Panc1 (cell line): Measurements from ENCODE around the gene SUPT5H. TPM values are rescaled to one million over a fixed set of nuclear protein-coding genes. Genes with fewer than 3 reads are reported as not detected.

ENCODE experiments used
- ATAC-seq: fragments of 200-7000 bp; cut with Tn5 transposase; 2 replicates; pipeline ENCODE4 v1.9.1; 2020; ENCODE audit warnings: mild to moderate bottlenecking, moderate library complexity
- BruUV-seq: library from RNA; stranded (reverse); fragments of 400-500 nt; replicated peaks from 2 replicates; lab custom pipeline; 2021; lab: Mats Ljungman, UMichigan
- CTCF ChIA-PET: fragments of 300-600 bp; sonication (Branson Sonifier 250); formaldehyde crosslinking; loops from one replicate; lab custom pipeline; 2022; ENCODE audit warnings: antibody characterized with exemption; lab: Charles Lee
- POLR2A ChIA-PET: fragments of 300-600 bp; sonication (Branson Sonifier 250); formaldehyde crosslinking; loops from one replicate; lab custom pipeline; 2022; ENCODE audit warnings: antibody characterized with exemption; lab: Charles Lee
- DNase-seq: peaks from one replicate; pipeline ENCODE4 v3.0.0-alpha.2; 2010; ENCODE audit warnings: low read depth, low spot score
- H3K27ac ChIP-seq: 2 replicates; pipeline ENCODE4 v1.5.1; 2011; ENCODE audit warnings: mild to moderate bottlenecking, low read length, inconsistent platforms
- H3K27me3 ChIP-seq: fragments of 200-500 bp; sonication (Bioruptor generic); 2 replicates; pipeline ENCODE4 v1.6.0; 2014; ENCODE audit warnings: low read length, inconsistent platforms; ENCODE audit not compliant: control insufficient read depth, insufficient read depth
- H3K36me3 ChIP-seq: fragments of 200-500 bp; sonication (Bioruptor generic); 2 replicates; pipeline ENCODE4 v1.5.1; 2014; ENCODE audit warnings: inconsistent platforms, mild to moderate bottlenecking, low read length, moderate library complexity; ENCODE audit not compliant: control insufficient read depth, insufficient read depth
- H3K4me1 ChIP-seq: 2 replicates; pipeline ENCODE4 v1.5.1; 2011; ENCODE audit warnings: inconsistent platforms, mild to moderate bottlenecking, low read length, moderate library complexity; ENCODE audit not compliant: control insufficient read depth, insufficient read depth
- H3K4me3 ChIP-seq, 2 experiments: 2 replicates each; pipeline ENCODE4 v1.5.1; 2011 to 2012; ENCODE audit warnings: low read depth in 2 of 2, low read length in 2 of 2, mild to moderate bottlenecking in 2 of 2, inconsistent platforms in 1 of 2, moderate library complexity in 1 of 2
- H3K9me3 ChIP-seq: fragments of 200-500 bp; sonication (Bioruptor generic); 2 replicates; pipeline ENCODE4 v1.5.1; 2014; ENCODE audit warnings: low read depth, mild to moderate bottlenecking, inconsistent platforms, low read length, moderate library complexity; ENCODE audit not compliant: control insufficient read depth, insufficient read depth
- POLR2AphosphoS5 ChIP-seq: IDR thresholded peaks from 2 replicates; pipeline ENCODE4 v1.6.1; 2012; ENCODE audit warnings: mild to moderate bottlenecking, low read depth, low read length, moderate library complexity
- SIN3A ChIP-seq: IDR thresholded peaks from 2 replicates; pipeline ENCODE4 v1.6.1; 2012; ENCODE audit warnings: low read depth, mild to moderate bottlenecking, low read length, moderate library complexity, borderline replicate concordance; ENCODE audit not compliant: insufficient read depth
- TCF7L2 ChIP-seq: IDR thresholded peaks from 2 replicates; pipeline ENCODE4 v1.6.1; 2011; ENCODE audit warnings: mild to moderate bottlenecking, low read depth, low read length, inconsistent platforms
- in situ Hi-C: cut with HindIII; loops from 2 replicates; pipeline ENCODE4 v1.10.0; 2016; ENCODE audit warnings: low sequenced_read_pairs, low pct_unique_long_range_greater_than_20kb
- intact Hi-C: fragments of 100-400 bp; cut with micrococcal nuclease; formaldehyde crosslinking; loops from one replicate; pipeline ENCODE4 v1.10.0; 2022; ENCODE audit not compliant: unreplicated experiment
- total RNA-seq: library from RNA; stranded (reverse); gene quantifications from one replicate; pipeline ENCODE4 v1.2.1, GENCODE V29; 2021; ENCODE audit not compliant: unreplicated experiment
- TF ChIP-seq, protein P1 (sequence below), 2 experiments: IDR thresholded peaks; 2 replicates each; pipeline ENCODE4 v1.6.1; 2011 to 2012; ENCODE audit warnings: low read depth in 2 of 2, control low read depth in 1 of 2, low read length in 1 of 2, mild to moderate bottlenecking in 1 of 2, moderate library complexity in 1 of 2; ENCODE audit not compliant: insufficient read depth in 1 of 2
- TF ChIP-seq, protein P2 (sequence below): fragments of 450-650 bp; IDR thresholded peaks from 2 replicates; pipeline ENCODE4 v1.5.1; 2017; ENCODE audit warnings: mild to moderate bottlenecking

SUPT5H gene
- total RNA-seq, 1 experiment from 2014 or later: 1,614 TPM

DNA sequence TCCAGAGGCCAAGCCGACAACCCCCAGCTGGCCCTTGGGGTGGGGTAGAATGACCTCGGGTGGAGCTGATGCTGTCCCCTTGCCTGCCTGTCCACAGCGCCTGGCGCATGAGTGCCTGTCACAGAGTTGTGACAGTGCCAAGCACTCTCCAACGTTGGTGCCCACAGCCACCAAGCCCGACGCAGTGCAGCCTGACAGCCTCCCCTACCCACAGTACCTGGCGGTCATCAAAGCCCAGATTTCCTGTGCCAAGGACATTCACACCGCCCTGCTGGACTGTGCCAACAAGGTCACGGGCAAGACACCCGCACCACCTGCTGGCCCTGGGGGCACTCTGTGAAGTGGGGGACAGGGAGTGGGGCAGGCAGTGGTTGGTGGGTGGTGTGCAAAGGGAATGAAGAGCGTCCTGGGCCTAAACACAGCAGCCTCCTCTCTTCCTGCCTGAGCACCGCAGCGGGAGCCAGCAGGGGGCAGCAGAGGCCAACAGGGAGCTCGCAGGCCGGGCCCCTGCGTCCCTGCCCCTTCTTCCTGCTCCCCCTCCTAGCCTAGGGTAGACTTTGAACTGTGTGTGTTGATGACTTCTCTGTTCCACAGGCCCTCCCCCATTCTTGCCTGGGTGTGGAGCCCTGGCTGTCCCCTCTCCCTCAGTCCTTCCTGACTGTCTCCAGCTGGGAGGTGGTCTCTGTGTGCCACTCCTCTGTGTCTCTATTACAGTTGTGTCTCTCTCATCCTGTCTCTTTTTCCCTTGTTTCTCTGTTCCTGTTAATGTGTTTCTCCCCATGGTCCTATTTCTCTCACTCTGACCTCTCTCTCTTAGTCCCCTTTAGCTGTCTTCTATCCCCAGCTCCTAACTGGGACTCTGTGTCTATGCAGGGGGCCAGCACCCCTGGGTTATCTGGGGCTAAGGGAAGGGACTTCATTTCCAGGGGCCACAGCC is 47.8 kb upstream of the SUPT5H start:
- H3K36me3 ChIP-seq: peaks cover 15% of the 10 kb centered on the region
- in situ Hi-C loops: loop anchor here (5.0 to 10.0 kb wide), 3 partner anchors 95 to 873 kb away; no protein-coding TSS in a partner anchor
- peak; percentile 100 for DNase-seq
- ChIA-PET CTCF (interaction anchor here (0.5 to 7.4 kb wide), 57 partner anchors 8 to 1004 kb away, joined by 3 to 280 read pairs (median 6); partner anchors contain the start of genes EID2, EID2B, PLEKHG2 and RPS16), POLR2A (interaction anchor here (0.6 to 15.7 kb wide), 26 partner anchors 8 to 518 kb away, joined by 3 to 524 read pairs (median 5); partner anchors contain the start of genes DYRK1B, EID2B, PLEKHG2 and RPS16)
- H3K9me3 ChIP-seq: no peaks in the 10 kb centered on the region
- intact Hi-C loops: loop anchor here (1.0 kb wide), 1 partner anchor 14 kb away; no protein-coding TSS in a partner anchor
- H3K4me1 ChIP-seq: peaks cover 51% of the 10 kb centered on the region
- peak; percentile 78 for ATAC-seq
- H3K4me3 ChIP-seq: no peak overlapping the region
- H3K27me3 ChIP-seq: no peaks in the 10 kb centered on the region
- H3K27ac ChIP-seq: peak overlapping the region; percentile 75
- BruUV-seq: no TSS peak
- TF ChIP-seq SIN3A (no peak), POLR2AphosphoS5 (no peak), TCF7L2 (no peak)
- TF ChIP-seq, protein P1, sequence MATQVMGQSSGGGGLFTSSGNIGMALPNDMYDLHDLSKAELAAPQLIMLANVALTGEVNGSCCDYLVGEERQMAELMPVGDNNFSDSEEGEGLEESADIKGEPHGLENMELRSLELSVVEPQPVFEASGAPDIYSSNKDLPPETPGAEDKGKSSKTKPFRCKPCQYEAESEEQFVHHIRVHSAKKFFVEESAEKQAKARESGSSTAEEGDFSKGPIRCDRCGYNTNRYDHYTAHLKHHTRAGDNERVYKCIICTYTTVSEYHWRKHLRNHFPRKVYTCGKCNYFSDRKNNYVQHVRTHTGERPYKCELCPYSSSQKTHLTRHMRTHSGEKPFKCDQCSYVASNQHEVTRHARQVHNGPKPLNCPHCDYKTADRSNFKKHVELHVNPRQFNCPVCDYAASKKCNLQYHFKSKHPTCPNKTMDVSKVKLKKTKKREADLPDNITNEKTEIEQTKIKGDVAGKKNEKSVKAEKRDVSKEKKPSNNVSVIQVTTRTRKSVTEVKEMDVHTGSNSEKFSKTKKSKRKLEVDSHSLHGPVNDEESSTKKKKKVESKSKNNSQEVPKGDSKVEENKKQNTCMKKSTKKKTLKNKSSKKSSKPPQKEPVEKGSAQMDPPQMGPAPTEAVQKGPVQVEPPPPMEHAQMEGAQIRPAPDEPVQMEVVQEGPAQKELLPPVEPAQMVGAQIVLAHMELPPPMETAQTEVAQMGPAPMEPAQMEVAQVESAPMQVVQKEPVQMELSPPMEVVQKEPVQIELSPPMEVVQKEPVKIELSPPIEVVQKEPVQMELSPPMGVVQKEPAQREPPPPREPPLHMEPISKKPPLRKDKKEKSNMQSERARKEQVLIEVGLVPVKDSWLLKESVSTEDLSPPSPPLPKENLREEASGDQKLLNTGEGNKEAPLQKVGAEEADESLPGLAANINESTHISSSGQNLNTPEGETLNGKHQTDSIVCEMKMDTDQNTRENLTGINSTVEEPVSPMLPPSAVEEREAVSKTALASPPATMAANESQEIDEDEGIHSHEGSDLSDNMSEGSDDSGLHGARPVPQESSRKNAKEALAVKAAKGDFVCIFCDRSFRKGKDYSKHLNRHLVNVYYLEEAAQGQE (IDR thresholded peaks at IDR 0.05; ENCODE audit: insufficient read depth in 1 of 2, low read depth in 2 of 2, low read length in 1 of 2): no peak
- TF ChIP-seq, protein P2, sequence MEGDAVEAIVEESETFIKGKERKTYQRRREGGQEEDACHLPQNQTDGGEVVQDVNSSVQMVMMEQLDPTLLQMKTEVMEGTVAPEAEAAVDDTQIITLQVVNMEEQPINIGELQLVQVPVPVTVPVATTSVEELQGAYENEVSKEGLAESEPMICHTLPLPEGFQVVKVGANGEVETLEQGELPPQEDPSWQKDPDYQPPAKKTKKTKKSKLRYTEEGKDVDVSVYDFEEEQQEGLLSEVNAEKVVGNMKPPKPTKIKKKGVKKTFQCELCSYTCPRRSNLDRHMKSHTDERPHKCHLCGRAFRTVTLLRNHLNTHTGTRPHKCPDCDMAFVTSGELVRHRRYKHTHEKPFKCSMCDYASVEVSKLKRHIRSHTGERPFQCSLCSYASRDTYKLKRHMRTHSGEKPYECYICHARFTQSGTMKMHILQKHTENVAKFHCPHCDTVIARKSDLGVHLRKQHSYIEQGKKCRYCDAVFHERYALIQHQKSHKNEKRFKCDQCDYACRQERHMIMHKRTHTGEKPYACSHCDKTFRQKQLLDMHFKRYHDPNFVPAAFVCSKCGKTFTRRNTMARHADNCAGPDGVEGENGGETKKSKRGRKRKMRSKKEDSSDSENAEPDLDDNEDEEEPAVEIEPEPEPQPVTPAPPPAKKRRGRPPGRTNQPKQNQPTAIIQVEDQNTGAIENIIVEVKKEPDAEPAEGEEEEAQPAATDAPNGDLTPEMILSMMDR: no peak

DNA sequence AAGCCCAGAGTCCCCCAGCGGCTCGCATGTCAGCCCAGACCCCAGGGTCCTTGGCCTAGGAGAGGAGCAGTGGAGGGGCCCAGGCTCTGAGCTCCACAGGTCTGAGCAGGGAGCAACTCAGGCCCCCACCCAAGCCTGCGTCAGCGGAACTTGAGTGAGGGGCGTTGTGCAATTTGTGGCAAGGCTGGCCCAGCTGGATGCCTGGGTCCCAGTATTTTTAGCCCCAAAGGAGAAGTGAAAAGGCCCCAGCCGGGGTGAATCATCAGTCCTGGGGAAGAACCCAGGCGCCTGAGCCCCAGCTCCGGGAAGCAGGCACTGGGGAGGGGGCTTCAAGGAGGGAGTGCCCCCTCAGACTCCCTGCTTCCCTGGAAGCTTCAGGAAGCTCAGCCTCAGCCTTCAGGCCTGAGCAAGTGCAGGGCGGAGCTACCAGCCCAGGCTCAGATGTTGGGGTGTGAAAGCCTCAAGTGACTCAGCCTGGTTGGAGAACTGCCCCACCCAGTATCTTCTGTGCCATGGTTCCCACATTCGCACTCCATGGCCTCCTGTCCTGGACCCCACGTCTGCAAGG is 47.0 kb upstream of the SUPT5H start:
- intact Hi-C loops: no loop called here
- Histone ChIP-seq H3K9me3 (no peaks in the 10 kb centered on the region), H3K4me3 (no peak overlapping the region), H3K27me3 (no peaks in the 10 kb centered on the region), H3K27ac (peak overlapping the region; percentile 75), H3K36me3 (peaks cover 13% of the 10 kb centered on the region), H3K4me1 (peaks cover 59% of the 10 kb centered on the region)
- POLR2A ChIA-PET: interaction anchor here (0.6 to 15.7 kb wide), 18 partner anchors 9 to 435 kb away, joined by 3 to 524 read pairs (median 6); partner anchors contain the start of genes DYRK1B, EID2B, PLEKHG2 and RPS16
- CTCF ChIA-PET: interaction anchor here (0.5 to 7.4 kb wide), 55 partner anchors 7 to 1005 kb away, joined by 3 to 280 read pairs (median 6); partner anchors contain the start of genes EID2, EID2B, MED29 and PAF1
- in situ Hi-C loops: loop anchor here (5.0 to 10.0 kb wide), 3 partner anchors 96 to 874 kb away; no protein-coding TSS in a partner anchor
- DNase-seq: peak; percentile 94
- no peak for ATAC-seq
- no peak for TF ChIP-seq TCF7L2
- no peak for TF ChIP-seq POLR2AphosphoS5
- TF ChIP-seq, protein P1 (IDR thresholded peaks at IDR 0.05; ENCODE audit: insufficient read depth in 1 of 2, low read depth in 2 of 2, low read length in 1 of 2): no peak
- TF ChIP-seq SIN3A: no peak
- TF ChIP-seq, protein P2: no peak
- no TSS peak for BruUV-seq
